GM19372 (cell line): Measurements from ENCODE around the gene MAP3K12.

ENCODE experiments used
- ATAC-seq: cut with Tn5 transposase; IDR thresholded peaks from one replicate; pipeline ENCODE4 v1.9.1; 2021; ENCODE audit warnings: mild to moderate bottlenecking, low read depth, moderate library complexity; ENCODE audit not compliant: unreplicated experiment

MAP3K12 gene

GRCh38 chr12:53472056-53472582 is 27.1 kb downstream of the MAP3K12 start:
- ATAC-seq: no peak

GRCh38 chr12:53468282-53468681 is 31.0 kb downstream of the MAP3K12 start:
- ATAC-seq: no peak

- ATAC-seq: no peak
Measured at GRCh38 chr12:53467880-53468279, 31.4 kb downstream of the MAP3K12 start.

- ATAC-seq: no peak
Measured at GRCh38 chr12:53467082-53467481, 32.2 kb downstream of the MAP3K12 start.

GRCh38 chr12:53466640-53467039 is 32.6 kb downstream of the MAP3K12 start:
- no peak for ATAC-seq

GRCh38 chr12:53465679-53466078 is 33.6 kb downstream of the MAP3K12 start:
- ATAC-seq: no peak

GRCh38 chr12:53464685-53465418 is 34.4 kb downstream of the MAP3K12 start:
- ATAC-seq: no peak

GRCh38 chr12:53463802-53464560 is 35.3 kb downstream of the MAP3K12 start:
- no peak for ATAC-seq

- ATAC-seq: no peak
Measured at GRCh38 chr12:53462935-53463334, 36.3 kb downstream of the MAP3K12 start.

- no peak for ATAC-seq
Measured at GRCh38 chr12:53461591-53461990, 37.7 kb downstream of the MAP3K12 start.

GRCh38 chr12:53461059-53461458 is 38.2 kb downstream of the MAP3K12 start:
- no peak for ATAC-seq

GRCh38 chr12:53459097-53459496 is 40.2 kb downstream of the MAP3K12 start:
- ATAC-seq: no peak

GRCh38 chr12:53456654-53457366 is 42.4 kb downstream of the MAP3K12 start:
- no peak for ATAC-seq

GRCh38 chr12:53454707-53455106 is 44.6 kb downstream of the MAP3K12 start:
- ATAC-seq: no peak

GRCh38 chr12:53453953-53454640 is 45.2 kb downstream of the MAP3K12 start:
- no peak for ATAC-seq

- ATAC-seq: no peak
Measured at GRCh38 chr12:53452159-53453077, 46.8 kb downstream of the MAP3K12 start.

- ATAC-seq: peak; percentile 96
Measured at GRCh38 chr12:53451661-53452158, 47.5 kb downstream of the MAP3K12 start, which contains the start of gene PCBP2. PCBP2 (plus strand) TSS chr12:53452102; CDS start chr12:53454801, 2,699 bp downstream.

GRCh38 chr12:53450936-53451335 is 48.3 kb downstream of the MAP3K12 start:
- ATAC-seq: no peak
